HG02970 (cell line): Measurements from ENCODE around the gene CRY2.
"Not testable (repeated sequence)": the region's sequence is repeated elsewhere in the genome, so short reads cannot be mapped to it uniquely, and the experiment has no call there.

Experiments used
- ATAC-seq: cut with Tn5 transposase; IDR thresholded peaks from one replicate; pipeline ENCODE4 v1.9.1; 2021; ENCODE audit warnings: mild to moderate bottlenecking, moderate library complexity, moderate number of reproducible peaks; ENCODE audit not compliant: unreplicated experiment, low FRiP score

Gene CRY2

GRCh38 chr11:45846974-45847910 is at the start of gene CRY2:
Gene CRY2, plus strand, starts transcription at chr11:45847475. Its CDS starts 16 bp downstream, at chr11:45847491.
- peak; percentile 90 for ATAC-seq

GRCh38 chr11:45798793-45799441 is 48.4 kb upstream of the CRY2 start:
- no peak for ATAC-seq

- ATAC-seq, result no peak
Measured at GRCh38 chr11:45799562-45799961, 47.7 kb upstream of the CRY2 start.

- no peak for ATAC-seq
Measured at GRCh38 chr11:45800261-45800660, 47.0 kb upstream of the CRY2 start.

GRCh38 chr11:45801723-45802315 is 45.5 kb upstream of the CRY2 start:
- no peak for ATAC-seq

GRCh38 chr11:45802531-45803317 is 44.6 kb upstream of the CRY2 start:
- no peak for ATAC-seq

GRCh38 chr11:45803971-45804760 is 43.1 kb upstream of the CRY2 start:
- ATAC-seq, result no peak

- ATAC-seq, result peak; percentile 83
Measured at GRCh38 chr11:45804761-45805304, 42.4 kb upstream of the CRY2 start, which contains the start of gene SLC35C1. Gene SLC35C1, plus strand, starts transcription at chr11:45805149. Its CDS starts 653 bp downstream, at chr11:45805802.

- ATAC-seq, result no peak
Measured at GRCh38 chr11:45805305-45806071, 41.8 kb upstream of the CRY2 start.

GRCh38 chr11:45806072-45806933 is 41.0 kb upstream of the CRY2 start:
- no peak for ATAC-seq

- ATAC-seq, result no peak
Measured at GRCh38 chr11:45806937-45807791, 40.1 kb upstream of the CRY2 start.

- ATAC-seq, result no peak
Measured at GRCh38 chr11:45807792-45808238, 39.5 kb upstream of the CRY2 start.

- not testable (repeated sequence) for ATAC-seq
Measured at GRCh38 chr11:45808427-45808826, 38.8 kb upstream of the CRY2 start.

GRCh38 chr11:45809456-45810395 is 37.5 kb upstream of the CRY2 start:
- ATAC-seq, result no peak

- ATAC-seq, result no peak
Measured at GRCh38 chr11:45810431-45811108, 36.7 kb upstream of the CRY2 start.
